WI38 (cell line): ENCODE measurements around the gene GNG7.
A peak's percentile ranks its signal among the peaks of the same experiment; 100 is the strongest.

Source experiments
- H3K4me3 ChIP-seq: 2 replicates; pipeline ENCODE4 v1.5.1; 2011; ENCODE audit warnings: low read depth, mild to moderate bottlenecking, control low read depth, low read length
- CTCF ChIP-seq: IDR thresholded peaks from 2 replicates; pipeline ENCODE4 v1.5.1; 2012; ENCODE audit warnings: low read depth, mild to moderate bottlenecking, control low read depth, low read length

The GNG7 gene

GRCh38 chr19:2478756-2479555, 223.5 kb downstream of the GNG7 start:
- peak overlapping the region; percentile 98 for H3K4me3 ChIP-seq
- no peak for TF ChIP-seq CTCF

GRCh38 chr19:2478278-2478755, 224.2 kb downstream of the GNG7 start:
- peak overlapping the region; percentile 98 for H3K4me3 ChIP-seq
- no peak for TF ChIP-seq CTCF

GRCh38 chr19:2477732-2478191, 224.7 kb downstream of the GNG7 start:
- peak overlapping the region; percentile 98 for H3K4me3 ChIP-seq
- no peak for TF ChIP-seq CTCF

GRCh38 chr19:2477141-2477710, 225.3 kb downstream of the GNG7 start:
- no peak for TF ChIP-seq CTCF
- H3K4me3 ChIP-seq: peak overlapping the region; percentile 98

- peak overlapping the region; percentile 98 for H3K4me3 ChIP-seq
- no peak for TF ChIP-seq CTCF
Measured at GRCh38 chr19:2476451-2477140, 225.9 kb downstream of the GNG7 start.

- peak within 1 kb of the TSS; percentile 98 for H3K4me3 ChIP-seq
- no peak for TF ChIP-seq CTCF
Measured at GRCh38 chr19:2475702-2476450, 226.6 kb downstream of the GNG7 start, which contains the start of gene GADD45B. TSS of gene GADD45B (plus strand) at chr19:2476127. CDS start at chr19:2476359, 232 bp downstream.
